ENCODE data around the gene SLC22A12.

The SLC22A12 gene

DNA sequence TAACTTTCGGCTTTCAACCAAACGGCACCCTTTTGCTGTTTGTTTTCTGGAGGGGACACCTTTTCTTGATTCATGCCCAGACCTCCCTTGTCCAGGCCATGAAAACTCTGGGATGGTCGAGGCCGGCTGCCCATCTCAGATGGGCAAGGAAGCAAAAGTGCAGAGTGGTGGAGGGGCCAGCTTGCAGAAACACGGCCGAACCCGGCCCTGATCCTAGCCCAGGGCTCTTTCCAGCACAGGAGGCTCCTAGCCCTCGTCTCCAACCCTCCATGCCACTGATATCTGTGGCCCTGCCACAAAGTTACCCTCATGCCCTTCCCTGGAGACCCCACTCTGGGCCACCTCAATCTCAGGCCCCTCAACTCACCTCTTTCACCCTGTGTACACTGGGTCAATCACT is 18.9 kb upstream of the SLC22A12 start:
- Histone ChIP-seq H3K4me2 (ENCODE audit: low read length, poor library complexity, severe bottlenecking) (no peak overlapping the region), H4K91ac (ENCODE audit: low read length) (no peak overlapping the region), H3K27ac (ENCODE audit: low read length, poor library complexity, severe bottlenecking) (no peak overlapping the region), H3K14ac (ENCODE audit: low read length in 2 of 2) (no peak overlapping the region), H2AFZ (ENCODE audit: low read depth, low read length) (no peak overlapping the region), H3K9ac (ENCODE audit: low read length) (no peak overlapping the region), H2BK15ac (ENCODE audit: low read depth, poor library complexity, severe bottlenecking) (no peak overlapping the region), H3K23ac (ENCODE audit: low read length in 2 of 2) (no peak overlapping the region), H3K36me3 (ENCODE audit: control insufficient read depth in 1 of 2, insufficient read depth in 2 of 2, low read depth in 1 of 2, low read length in 2 of 2) (no peaks in the 10 kb centered on the region), H3K9me3 (ENCODE audit: control insufficient read depth, low read length) (no peaks in the 10 kb centered on the region), H4K8ac (ENCODE audit: low read length) (peak overlapping the region; percentile 67), H2BK5ac (ENCODE audit: low read depth, low read length, poor library complexity, severe bottlenecking) (no peak overlapping the region), H3K79me1 (replicated peaks; ENCODE audit: low read length, poor library complexity, severe bottlenecking) (no peaks in the 10 kb centered on the region), H3K4me3 (ENCODE audit: insufficient read depth in 1 of 2, low read depth in 1 of 2, low read length in 2 of 2) (no peak overlapping the region), H3K4me1 (ENCODE audit: control insufficient read depth, insufficient read depth, low read depth, low read length) (no peaks in the 10 kb centered on the region), H2AK5ac (ENCODE audit: low read length, severe bottlenecking) (no peak overlapping the region), H3K18ac (ENCODE audit: low read depth in 1 of 2, low read length in 2 of 2) (no peak overlapping the region), H3K4ac (ENCODE audit: low read depth in 1 of 2, low read length in 2 of 2) (no peak overlapping the region), H2BK120ac (ENCODE audit: low read depth, low read length) (no peak overlapping the region), H2BK12ac (ENCODE audit: low read length in 2 of 2) (no peak overlapping the region), H3K27me3 (ENCODE audit: control insufficient read depth in 1 of 2, insufficient read depth in 1 of 2, low read length in 2 of 2) (peaks cover 21 to 26% of the 10 kb centered on the region in 2 experiments)
- WGBS: 81% methylated on average over 8 of the region's 8 CpGs
- DNase-seq: no peak

DNA sequence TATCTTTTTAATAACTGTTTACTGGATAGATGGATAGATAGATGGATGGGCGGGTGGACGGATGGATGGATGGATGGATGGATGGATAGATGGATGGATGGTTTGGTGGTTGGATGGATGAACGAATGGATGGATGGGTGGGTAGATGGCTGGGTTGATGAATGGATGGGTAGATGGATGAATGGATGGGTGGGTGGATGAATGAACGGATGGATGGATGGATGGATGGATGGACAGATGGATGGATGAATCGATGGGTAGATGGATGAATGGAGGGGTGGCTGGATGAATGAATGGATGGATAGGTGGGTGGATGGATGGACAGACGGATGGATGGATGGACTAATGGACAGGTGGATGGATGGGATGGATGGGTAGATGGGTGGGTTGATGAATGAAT is 13.8 kb upstream of the SLC22A12 start:
- H2BK120ac ChIP-seq (ENCODE audit: low read depth, low read length): no peak overlapping the region

DNA sequence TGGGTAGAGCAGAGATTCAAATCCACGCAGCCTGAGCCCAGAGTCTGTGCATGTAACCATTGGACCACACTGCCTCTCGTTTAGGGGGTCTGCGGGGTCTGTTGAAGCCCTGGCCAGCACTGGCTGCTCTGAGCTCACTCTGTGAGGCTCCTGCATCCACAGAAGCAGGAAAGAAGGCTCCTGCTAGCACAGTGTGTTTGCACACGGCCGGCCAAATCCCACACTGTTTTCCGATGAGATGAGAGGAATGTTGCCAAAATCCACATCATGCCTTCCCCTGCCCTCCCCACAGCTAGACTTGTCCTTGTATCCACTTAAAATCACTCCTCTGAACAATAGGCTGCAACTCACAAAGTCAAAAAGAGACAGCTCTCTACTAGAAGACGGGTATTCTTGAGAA is 10.6 kb upstream of the SLC22A12 start:
- H2BK15ac ChIP-seq (ENCODE audit: low read depth, poor library complexity, severe bottlenecking): no peak overlapping the region
- no peak overlapping the region for H3K4me3 ChIP-seq (ENCODE audit: insufficient read depth in 1 of 2, low read depth in 1 of 2, low read length in 2 of 2)
- H3K4me2 ChIP-seq (ENCODE audit: low read length, poor library complexity, severe bottlenecking): no peak overlapping the region
- no peak overlapping the region for H2BK12ac ChIP-seq (ENCODE audit: low read length in 2 of 2)
- no peak overlapping the region for H2AK5ac ChIP-seq (ENCODE audit: low read length, severe bottlenecking)
- H3K14ac ChIP-seq (ENCODE audit: low read length in 2 of 2): peak overlapping the region in 1 of 2 experiments; percentile 18
- H2BK5ac ChIP-seq (ENCODE audit: low read depth, low read length, poor library complexity, severe bottlenecking): no peak overlapping the region
- no peak overlapping the region for H3K23ac ChIP-seq (ENCODE audit: low read length in 2 of 2)
- H2AFZ ChIP-seq (ENCODE audit: low read depth, low read length): no peak overlapping the region
- H3K27ac ChIP-seq (ENCODE audit: low read length, poor library complexity, severe bottlenecking): no peak overlapping the region
- no peak overlapping the region for H2BK120ac ChIP-seq (ENCODE audit: low read depth, low read length)
- H3K27me3 ChIP-seq (ENCODE audit: control insufficient read depth in 1 of 2, insufficient read depth in 1 of 2, low read length in 2 of 2): peaks cover 15 to 32% of the 10 kb centered on the region in 2 experiments
- no peak overlapping the region for H3K9ac ChIP-seq (ENCODE audit: low read length)
- no peaks in the 10 kb centered on the region for H3K79me1 ChIP-seq (replicated peaks; ENCODE audit: low read length, poor library complexity, severe bottlenecking)
- no peaks in the 10 kb centered on the region for H3K4me1 ChIP-seq (ENCODE audit: control insufficient read depth, insufficient read depth, low read depth, low read length)
- 80% methylated on average over 7 of the region's 7 CpGs for WGBS
- H4K91ac ChIP-seq (ENCODE audit: low read length): no peak overlapping the region
- DNase-seq: no peak
- H3K4ac ChIP-seq (ENCODE audit: low read depth in 1 of 2, low read length in 2 of 2): no peak overlapping the region
- H3K18ac ChIP-seq (ENCODE audit: low read depth in 1 of 2, low read length in 2 of 2): no peak overlapping the region
- H3K9me3 ChIP-seq (ENCODE audit: control insufficient read depth, low read length): no peaks in the 10 kb centered on the region
- H3K36me3 ChIP-seq (ENCODE audit: control insufficient read depth in 1 of 2, insufficient read depth in 2 of 2, low read depth in 1 of 2, low read length in 2 of 2): no peaks in the 10 kb centered on the region
- no peak overlapping the region for H4K8ac ChIP-seq (ENCODE audit: low read length)

More for the DNA sequence above, 13.8 kb upstream of the SLC22A12 start:
- Histone ChIP-seq H3K79me1 (replicated peaks; ENCODE audit: low read length, poor library complexity, severe bottlenecking) (no peaks in the 10 kb centered on the region), H3K23ac (ENCODE audit: low read length in 2 of 2) (no peak overlapping the region), H2BK15ac (ENCODE audit: low read depth, poor library complexity, severe bottlenecking) (no peak overlapping the region), H3K14ac (ENCODE audit: low read length in 2 of 2) (no peak overlapping the region), H3K27me3 (ENCODE audit: control insufficient read depth in 1 of 2, insufficient read depth in 1 of 2, low read length in 2 of 2) (peaks cover 19 to 42% of the 10 kb centered on the region in 2 experiments), H3K18ac (ENCODE audit: low read depth in 1 of 2, low read length in 2 of 2) (no peak overlapping the region), H4K8ac (ENCODE audit: low read length) (no peak overlapping the region), H2AFZ (ENCODE audit: low read depth, low read length) (no peak overlapping the region), H3K4me1 (ENCODE audit: control insufficient read depth, insufficient read depth, low read depth, low read length) (no peaks in the 10 kb centered on the region), H2BK5ac (ENCODE audit: low read depth, low read length, poor library complexity, severe bottlenecking) (no peak overlapping the region), H2AK5ac (ENCODE audit: low read length, severe bottlenecking) (no peak overlapping the region), H2BK12ac (ENCODE audit: low read length in 2 of 2) (no peak overlapping the region), H3K4me2 (ENCODE audit: low read length, poor library complexity, severe bottlenecking) (no peak overlapping the region), H3K9ac (ENCODE audit: low read length) (no peak overlapping the region), H3K4ac (ENCODE audit: low read depth in 1 of 2, low read length in 2 of 2) (no peak overlapping the region), H4K91ac (ENCODE audit: low read length) (no peak overlapping the region), H3K27ac (ENCODE audit: low read length, poor library complexity, severe bottlenecking) (no peak overlapping the region), H3K9me3 (ENCODE audit: control insufficient read depth, low read length) (no peaks in the 10 kb centered on the region), H3K4me3 (ENCODE audit: insufficient read depth in 1 of 2, low read depth in 1 of 2, low read length in 2 of 2) (no peak overlapping the region), H3K36me3 (ENCODE audit: control insufficient read depth in 1 of 2, insufficient read depth in 2 of 2, low read depth in 1 of 2, low read length in 2 of 2) (no peaks in the 10 kb centered on the region)
- DNase-seq: no peak
- 79% methylated on average over 6 of the region's 6 CpGs for WGBS

GRCh38 chr11:64581057-64581523 is 9.9 kb upstream of the SLC22A12 start:
- Histone ChIP-seq H2BK120ac (ENCODE audit: low read depth, low read length) (no peak overlapping the region), H2BK12ac (ENCODE audit: low read length in 2 of 2) (no peak overlapping the region), H3K4ac (ENCODE audit: low read depth in 1 of 2, low read length in 2 of 2) (no peak overlapping the region), H3K14ac (ENCODE audit: low read length in 2 of 2) (no peak overlapping the region), H3K4me3 (ENCODE audit: insufficient read depth in 1 of 2, low read depth in 1 of 2, low read length in 2 of 2) (no peak overlapping the region), H4K8ac (ENCODE audit: low read length) (no peak overlapping the region), H2AK5ac (ENCODE audit: low read length, severe bottlenecking) (no peak overlapping the region), H3K36me3 (ENCODE audit: control insufficient read depth in 1 of 2, insufficient read depth in 2 of 2, low read depth in 1 of 2, low read length in 2 of 2) (no peaks in the 10 kb centered on the region), H3K27ac (ENCODE audit: low read length, poor library complexity, severe bottlenecking) (no peak overlapping the region), H3K18ac (ENCODE audit: low read depth in 1 of 2, low read length in 2 of 2) (no peak overlapping the region), H2BK15ac (ENCODE audit: low read depth, poor library complexity, severe bottlenecking) (no peak overlapping the region), H3K9me3 (ENCODE audit: control insufficient read depth, low read length) (no peaks in the 10 kb centered on the region), H2BK5ac (ENCODE audit: low read depth, low read length, poor library complexity, severe bottlenecking) (no peak overlapping the region), H3K79me1 (replicated peaks; ENCODE audit: low read length, poor library complexity, severe bottlenecking) (no peaks in the 10 kb centered on the region), H3K27me3 (ENCODE audit: control insufficient read depth in 1 of 2, insufficient read depth in 1 of 2, low read length in 2 of 2) (peaks cover 16 to 25% of the 10 kb centered on the region in 2 experiments), H2AFZ (ENCODE audit: low read depth, low read length) (no peak overlapping the region), H3K4me2 (ENCODE audit: low read length, poor library complexity, severe bottlenecking) (no peak overlapping the region), H3K23ac (ENCODE audit: low read length in 2 of 2) (no peak overlapping the region), H4K91ac (ENCODE audit: low read length) (no peak overlapping the region), H3K4me1 (ENCODE audit: control insufficient read depth, insufficient read depth, low read depth, low read length) (no peaks in the 10 kb centered on the region), H3K9ac (ENCODE audit: low read length) (no peak overlapping the region)
- WGBS: 87% methylated on average over 17 of the region's 17 CpGs
- DNase-seq: no peak
